ENCODE measurements around the gene PTPRT.

Gene PTPRT

GRCh38 chr20:42123981-42124473 lies 1065.7 kb downstream of the PTPRT start:
- H3K27ac ChIP-seq (ENCODE audit: low read length) = no peak overlapping the region
- no peak overlapping the region for H3K4me3 ChIP-seq (ENCODE audit: low read length)
- no peaks in the 10 kb centered on the region for H3K27me3 ChIP-seq (ENCODE audit: control insufficient read depth, insufficient read depth, low read length)
- no peaks in the 10 kb centered on the region for H3K36me3 ChIP-seq (ENCODE audit: control insufficient read depth, insufficient read depth, low read length)
- no peaks in the 10 kb centered on the region for H3K9me3 ChIP-seq (ENCODE audit: control insufficient read depth, insufficient read depth, low read length)
- no CpG with 5 or more reads among the region's 11 CpGs for WGBS (ENCODE audit: insufficient coverage, insufficient read length)
- DNase-seq (ENCODE audit: low read depth, low spot score) = no peak
- no peaks in the 10 kb centered on the region for H3K4me1 ChIP-seq (ENCODE audit: control insufficient read depth, insufficient read depth, low read length)

- DNase-seq (ENCODE audit: low read depth, low spot score) = no peak
- H3K9me3 ChIP-seq (ENCODE audit: control insufficient read depth, insufficient read depth, low read length) = no peaks in the 10 kb centered on the region
- H3K27ac ChIP-seq (ENCODE audit: low read length) = no peak overlapping the region
- 0 out of 2 replicates have a peak, but pooled peaks cover 1% of the 10 kb centered on the region for H3K4me1 ChIP-seq (ENCODE audit: control insufficient read depth, insufficient read depth, low read length)
- H3K4me3 ChIP-seq (ENCODE audit: low read length) = no peak overlapping the region
- no peaks in the 10 kb centered on the region for H3K36me3 ChIP-seq (ENCODE audit: control insufficient read depth, insufficient read depth, low read length)
- no CpG with 5 or more reads among the region's 7 CpGs for WGBS (ENCODE audit: insufficient coverage, insufficient read length)
- no peaks in the 10 kb centered on the region for H3K27me3 ChIP-seq (ENCODE audit: control insufficient read depth, insufficient read depth, low read length)
Measured at GRCh38 chr20:42118409-42119125, 1071.1 kb downstream of the PTPRT start.

GRCh38 chr20:42118001-42118400 lies 1071.7 kb downstream of the PTPRT start:
- Histone ChIP-seq H3K9me3 (ENCODE audit: control insufficient read depth, insufficient read depth, low read length) (no peaks in the 10 kb centered on the region), H3K4me3 (ENCODE audit: low read length) (no peak overlapping the region), H3K36me3 (ENCODE audit: control insufficient read depth, insufficient read depth, low read length) (no peaks in the 10 kb centered on the region), H3K27me3 (ENCODE audit: control insufficient read depth, insufficient read depth, low read length) (no peaks in the 10 kb centered on the region), H3K27ac (ENCODE audit: low read length) (no peak overlapping the region), H3K4me1 (ENCODE audit: control insufficient read depth, insufficient read depth, low read length) (0 out of 2 replicates have a peak, but pooled peaks cover 1% of the 10 kb centered on the region)
- DNase-seq (ENCODE audit: low read depth, low spot score) = no peak
- 100% methylated on average over 1 of the region's 7 CpGs for WGBS (ENCODE audit: insufficient coverage, insufficient read length)

- Histone ChIP-seq H3K36me3 (ENCODE audit: control insufficient read depth, insufficient read depth, low read length) (no peaks in the 10 kb centered on the region), H3K27me3 (ENCODE audit: control insufficient read depth, insufficient read depth, low read length) (no peaks in the 10 kb centered on the region), H3K9me3 (ENCODE audit: control insufficient read depth, insufficient read depth, low read length) (no peaks in the 10 kb centered on the region), H3K4me3 (ENCODE audit: low read length) (no peak overlapping the region), H3K27ac (ENCODE audit: low read length) (no peak overlapping the region), H3K4me1 (ENCODE audit: control insufficient read depth, insufficient read depth, low read length) (no peaks in the 10 kb centered on the region)
- WGBS (ENCODE audit: insufficient coverage, insufficient read length) = no CpG with 5 or more reads among the region's 8 CpGs
- no peak for DNase-seq (ENCODE audit: low read depth, low spot score)
Measured at GRCh38 chr20:42113236-42113635, 1076.5 kb downstream of the PTPRT start.

GRCh38 chr20:42112161-42112560 lies 1077.5 kb downstream of the PTPRT start:
- Histone ChIP-seq H3K27me3 (ENCODE audit: control insufficient read depth, insufficient read depth, low read length) (no peaks in the 10 kb centered on the region), H3K4me3 (ENCODE audit: low read length) (no peak overlapping the region), H3K36me3 (ENCODE audit: control insufficient read depth, insufficient read depth, low read length) (no peaks in the 10 kb centered on the region), H3K9me3 (ENCODE audit: control insufficient read depth, insufficient read depth, low read length) (no peaks in the 10 kb centered on the region), H3K27ac (ENCODE audit: low read length) (no peak overlapping the region), H3K4me1 (ENCODE audit: control insufficient read depth, insufficient read depth, low read length) (no peaks in the 10 kb centered on the region)
- DNase-seq (ENCODE audit: low read depth, low spot score) = no peak
- WGBS (ENCODE audit: insufficient coverage, insufficient read length) = no CpG with 5 or more reads among the region's 5 CpGs

- no CpG with 5 or more reads among the region's 1 CpG for WGBS (ENCODE audit: insufficient coverage, insufficient read length)
Measured at GRCh38 chr20:42111349-42111748, 1078.4 kb downstream of the PTPRT start.

GRCh38 chr20:42110301-42110700 lies 1079.4 kb downstream of the PTPRT start:
- H3K27ac ChIP-seq (ENCODE audit: low read length) = no peak overlapping the region
- no peaks in the 10 kb centered on the region for H3K9me3 ChIP-seq (ENCODE audit: control insufficient read depth, insufficient read depth, low read length)
- H3K4me1 ChIP-seq (ENCODE audit: control insufficient read depth, insufficient read depth, low read length) = no peaks in the 10 kb centered on the region
- no peak overlapping the region for H3K4me3 ChIP-seq (ENCODE audit: low read length)
- H3K27me3 ChIP-seq (ENCODE audit: control insufficient read depth, insufficient read depth, low read length) = no peaks in the 10 kb centered on the region
- DNase-seq (ENCODE audit: low read depth, low spot score) = no peak
- no CpG with 5 or more reads among the region's 15 CpGs for WGBS (ENCODE audit: insufficient coverage, insufficient read length)
- no peaks in the 10 kb centered on the region for H3K36me3 ChIP-seq (ENCODE audit: control insufficient read depth, insufficient read depth, low read length)

More at GRCh38 chr20:42111349-42111748, 1078.4 kb downstream of the PTPRT start:
- Histone ChIP-seq H3K27me3 (ENCODE audit: control insufficient read depth, insufficient read depth, low read length) (no peaks in the 10 kb centered on the region), H3K9me3 (ENCODE audit: control insufficient read depth, insufficient read depth, low read length) (no peaks in the 10 kb centered on the region), H3K4me3 (ENCODE audit: low read length) (no peak overlapping the region), H3K27ac (ENCODE audit: low read length) (no peak overlapping the region), H3K36me3 (ENCODE audit: control insufficient read depth, insufficient read depth, low read length) (no peaks in the 10 kb centered on the region), H3K4me1 (ENCODE audit: control insufficient read depth, insufficient read depth, low read length) (no peaks in the 10 kb centered on the region)
- no peak for DNase-seq (ENCODE audit: low read depth, low spot score)

- H3K9me3 ChIP-seq (ENCODE audit: control insufficient read depth, insufficient read depth, low read length) = no peaks in the 10 kb centered on the region
- no peak overlapping the region for H3K27ac ChIP-seq (ENCODE audit: low read length)
- no peaks in the 10 kb centered on the region for H3K4me1 ChIP-seq (ENCODE audit: control insufficient read depth, insufficient read depth, low read length)
- H3K27me3 ChIP-seq (ENCODE audit: control insufficient read depth, insufficient read depth, low read length) = no peaks in the 10 kb centered on the region
- H3K4me3 ChIP-seq (ENCODE audit: low read length) = no peak overlapping the region
- no peak for DNase-seq (ENCODE audit: low read depth, low spot score)
- H3K36me3 ChIP-seq (ENCODE audit: control insufficient read depth, insufficient read depth, low read length) = no peaks in the 10 kb centered on the region; the same call in 1 of the 2 replicates
- WGBS (ENCODE audit: insufficient coverage, insufficient read length) = no CpG with 5 or more reads among the region's 12 CpGs
Measured at GRCh38 chr20:42102000-42102399, 1087.7 kb downstream of the PTPRT start.

GRCh38 chr20:42100137-42100704 lies 1089.5 kb downstream of the PTPRT start:
- Histone ChIP-seq H3K27ac (ENCODE audit: low read length) (no peak overlapping the region), H3K36me3 (ENCODE audit: control insufficient read depth, insufficient read depth, low read length) (no peaks in the 10 kb centered on the region; the same call in 1 of the 2 replicates), H3K9me3 (ENCODE audit: control insufficient read depth, insufficient read depth, low read length) (no peaks in the 10 kb centered on the region), H3K27me3 (ENCODE audit: control insufficient read depth, insufficient read depth, low read length) (no peaks in the 10 kb centered on the region), H3K4me1 (ENCODE audit: control insufficient read depth, insufficient read depth, low read length) (no peaks in the 10 kb centered on the region), H3K4me3 (ENCODE audit: low read length) (no peak overlapping the region)
- no peak for DNase-seq (ENCODE audit: low read depth, low spot score)
- WGBS (ENCODE audit: insufficient coverage, insufficient read length) = no CpG with 5 or more reads among the region's 9 CpGs

- Histone ChIP-seq H3K36me3 (ENCODE audit: control insufficient read depth, insufficient read depth, low read length) (no peaks in the 10 kb centered on the region; the same call in 1 of the 2 replicates), H3K9me3 (ENCODE audit: control insufficient read depth, insufficient read depth, low read length) (no peaks in the 10 kb centered on the region)
Measured at GRCh38 chr20:42099101-42099500, 1090.6 kb downstream of the PTPRT start.

More at GRCh38 chr20:42099101-42099500, 1090.6 kb downstream of the PTPRT start:
- WGBS (ENCODE audit: insufficient coverage, insufficient read length) = no CpG with 5 or more reads among the region's 7 CpGs
- H3K4me1 ChIP-seq (ENCODE audit: control insufficient read depth, insufficient read depth, low read length) = no peaks in the 10 kb centered on the region
- H3K27ac ChIP-seq (ENCODE audit: low read length) = no peak overlapping the region
- no peak for DNase-seq (ENCODE audit: low read depth, low spot score)
- H3K4me3 ChIP-seq (ENCODE audit: low read length) = no peak overlapping the region
- H3K27me3 ChIP-seq (ENCODE audit: control insufficient read depth, insufficient read depth, low read length) = no peaks in the 10 kb centered on the region

Measured in iPS DF 6.9 (cell line).